Activated CD4-positive, alpha-beta T cell treated with anti-CD3 and anti-CD28 coated beads for 24 hours (primary cell): ENCODE data around the gene ATRNL1.

Source experiments
- DNase-seq, 2 donors: peaks; one replicate each; pipeline ENCODE4 v3.0.0-alpha.2; 2020; ENCODE audit warnings: low read depth in 2 of 2

ATRNL1 gene

GRCh38 chr10:115604627-115605026 is 511.5 kb downstream of the ATRNL1 start:
- no peak for DNase-seq

- no peak for DNase-seq
These were observed 512.9 kb downstream of the ATRNL1 start for GRCh38 chr10:115606086-115606485.

DNA sequence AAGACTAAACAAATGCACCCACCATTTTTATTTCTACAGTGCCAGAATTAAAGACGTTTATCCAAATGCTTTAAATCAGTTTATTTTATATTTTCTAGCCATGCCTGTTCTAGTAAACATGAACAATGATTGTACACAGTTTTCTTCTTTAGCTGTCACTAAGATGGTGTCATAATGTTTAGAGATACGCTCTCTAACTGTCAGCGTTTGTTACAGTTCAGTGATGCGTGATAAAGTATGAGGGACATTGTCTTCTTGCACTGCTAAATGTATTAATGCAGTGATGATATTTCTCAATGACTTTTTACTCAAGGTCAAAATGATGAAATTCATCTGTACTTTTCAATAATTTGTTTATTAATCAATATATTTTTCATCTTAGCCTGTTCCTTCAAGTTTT is 513.6 kb downstream of the ATRNL1 start:
- DNase-seq: no peak

- no peak for DNase-seq
These were observed 531.3 kb downstream of the ATRNL1 start for GRCh38 chr10:115624448-115624847.

DNA sequence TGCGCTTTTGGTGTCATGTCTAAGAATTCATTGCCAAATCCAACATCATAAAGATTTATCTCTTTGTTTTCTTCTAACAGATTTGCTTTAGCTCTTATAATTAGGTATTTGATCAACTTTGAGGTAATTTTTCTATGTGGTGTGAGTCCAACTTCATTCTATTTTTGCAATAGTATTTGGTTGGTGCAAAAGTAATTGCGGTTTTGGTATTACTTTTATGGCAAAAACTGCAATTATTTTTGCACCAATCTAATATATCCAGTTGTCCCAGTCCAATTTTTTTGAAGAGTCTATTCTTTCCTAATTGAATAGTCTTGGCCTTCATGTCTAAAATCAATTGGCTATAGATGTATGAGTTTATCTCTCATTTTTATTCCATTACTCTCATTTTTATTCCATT is 535.5 kb downstream of the ATRNL1 start:
- DNase-seq: no peak

GRCh38 chr10:115638246-115638645 is 545.1 kb downstream of the ATRNL1 start:
- DNase-seq: no peak

DNA sequence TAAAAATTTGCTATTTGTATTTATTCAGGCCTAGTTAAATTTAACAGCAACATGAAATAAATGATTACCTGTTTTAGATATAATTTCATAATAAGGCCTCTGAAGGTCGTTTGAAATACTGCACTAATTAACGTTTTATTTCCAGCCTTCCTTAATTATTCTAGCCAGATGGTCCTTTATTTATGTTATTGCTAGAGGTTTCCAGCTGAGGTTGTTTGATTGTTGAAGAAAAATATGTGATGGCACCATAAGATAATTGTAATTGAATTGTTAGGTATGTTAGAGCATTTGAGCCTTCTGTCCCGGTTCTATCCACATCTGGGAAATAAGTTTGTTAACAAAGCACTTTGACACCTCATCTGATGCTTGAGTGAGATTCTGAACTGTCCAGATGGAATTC is 556.1 kb downstream of the ATRNL1 start:
- DNase-seq: no peak

DNA sequence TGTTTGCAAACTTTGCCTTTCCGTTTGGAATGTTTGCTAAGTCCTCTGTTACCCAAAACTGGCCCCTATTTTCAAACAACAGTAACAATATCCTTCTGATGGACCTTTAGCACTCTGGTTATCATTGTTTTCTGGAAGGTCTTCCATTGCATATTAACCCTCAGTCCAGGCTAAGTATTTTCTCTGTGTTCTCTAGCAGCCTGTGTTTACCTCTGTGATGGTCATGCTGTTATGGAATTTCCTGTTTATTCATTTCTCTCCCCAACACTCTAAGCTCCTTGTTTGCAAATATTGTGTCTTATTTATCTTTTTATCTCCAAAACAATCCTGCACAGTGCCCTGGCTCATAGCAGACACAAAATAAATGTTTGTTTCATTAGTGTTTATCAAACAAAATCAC is 560.3 kb downstream of the ATRNL1 start:
- no peak for DNase-seq

DNA sequence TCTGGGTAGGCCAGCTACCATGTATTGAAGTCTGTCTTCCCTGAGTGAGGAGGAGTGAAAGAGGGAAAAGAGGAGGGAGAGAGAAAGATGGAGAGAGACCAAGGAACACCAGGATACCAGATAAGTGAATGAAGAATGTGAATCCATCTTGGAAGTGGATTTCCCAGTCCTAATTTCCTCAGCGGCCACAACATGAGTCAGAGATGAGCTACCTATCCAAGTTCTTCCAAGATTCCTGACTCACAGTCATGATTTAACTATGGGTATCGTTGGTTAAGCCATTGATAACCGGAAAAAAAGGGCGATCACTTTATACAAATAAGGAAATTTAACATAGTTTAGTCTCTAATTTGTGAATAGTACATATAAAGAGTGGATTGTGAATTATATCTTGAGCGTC is 561.8 kb downstream of the ATRNL1 start:
- no peak for DNase-seq

DNA sequence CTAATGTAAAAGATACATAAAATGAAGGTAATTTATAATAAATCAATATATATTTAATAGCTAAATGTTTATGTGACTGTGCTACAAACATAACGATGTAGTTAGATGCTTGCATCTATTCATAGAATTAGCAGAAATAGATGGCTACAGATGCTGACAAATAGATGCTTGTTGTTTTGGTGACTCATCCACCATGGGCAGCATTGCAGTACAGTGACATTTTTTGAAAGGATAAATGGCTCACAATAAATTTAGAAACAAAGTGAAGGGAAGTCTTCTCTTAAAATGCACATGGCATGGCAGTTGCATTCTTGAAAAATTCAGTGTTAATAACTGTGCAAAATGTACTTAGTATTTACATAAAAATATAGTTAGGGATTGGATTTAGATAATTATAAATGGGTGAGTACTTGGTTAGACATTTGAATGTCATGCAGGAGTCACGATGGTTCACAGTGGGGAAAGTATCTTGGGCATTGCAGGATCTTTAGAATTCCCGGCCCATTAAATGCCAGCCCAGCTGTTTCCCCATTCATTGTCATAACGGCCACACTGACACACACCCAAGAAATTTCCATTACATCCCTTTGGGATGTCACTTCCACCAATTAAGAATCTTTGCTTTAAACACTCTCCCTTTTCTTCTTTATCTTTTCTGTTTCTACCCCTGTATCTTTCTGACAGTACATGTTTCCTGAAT is 564.1 kb downstream of the ATRNL1 start:
- DNase-seq: no peak

DNA sequence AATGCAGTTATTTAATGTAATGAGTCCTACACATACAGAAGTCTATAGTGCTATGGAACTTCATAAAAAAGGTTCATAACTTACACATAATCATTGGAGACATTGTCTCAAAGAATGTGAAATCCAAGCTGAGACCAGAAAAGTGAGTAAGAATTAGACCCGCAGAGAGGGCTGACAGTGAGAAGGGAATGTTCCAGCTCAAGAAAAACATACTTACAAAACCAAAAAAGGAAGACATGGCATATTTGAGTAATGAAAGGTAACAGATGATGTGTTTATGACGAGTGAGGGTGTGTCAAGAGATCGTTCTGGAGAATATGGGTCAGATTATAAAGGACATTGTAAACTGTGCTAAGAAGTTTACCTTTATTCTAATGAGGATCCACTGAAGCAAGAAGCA is 566.5 kb downstream of the ATRNL1 start:
- no peak for DNase-seq

DNA sequence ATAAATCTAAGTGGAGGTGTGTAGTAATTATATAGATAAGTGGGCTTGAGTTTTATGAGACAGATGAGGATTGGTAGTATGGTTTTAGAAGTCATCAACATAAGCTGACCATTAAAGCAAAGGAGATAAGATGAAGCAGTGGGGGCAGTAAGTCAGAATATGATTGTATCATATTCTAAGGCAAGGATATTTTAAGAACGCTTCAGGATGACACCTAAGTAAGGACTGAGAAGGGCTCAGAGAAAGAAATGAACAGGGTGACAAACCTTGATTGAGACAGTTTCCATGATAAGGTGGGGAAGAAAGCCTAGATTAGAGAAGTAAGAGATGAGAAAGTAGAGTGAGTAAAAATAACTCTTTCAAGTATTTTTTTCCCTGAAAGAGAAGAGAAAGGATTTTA is 567.2 kb downstream of the ATRNL1 start:
- DNase-seq: no peak

GRCh38 chr10:115662422-115662821 is 569.3 kb downstream of the ATRNL1 start:
- no peak for DNase-seq

DNA sequence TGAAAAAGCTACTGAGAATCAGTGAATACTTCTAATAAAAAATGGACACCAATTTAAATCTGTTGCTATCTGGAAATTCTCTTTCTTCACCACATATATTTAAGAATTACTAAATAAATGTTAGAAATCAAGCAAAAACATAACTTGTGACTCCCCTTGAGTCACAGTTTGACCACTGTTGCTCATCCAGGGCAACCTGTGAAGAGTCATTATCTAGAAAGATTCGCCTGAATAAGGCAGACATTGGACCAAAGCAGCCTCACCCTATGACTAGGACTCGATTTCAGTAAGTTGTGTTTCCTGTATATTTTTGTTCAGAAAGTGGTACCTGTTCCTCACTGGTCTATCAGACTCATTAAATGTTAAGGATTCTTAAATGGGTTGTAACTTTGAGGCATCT is 572.4 kb downstream of the ATRNL1 start:
- no peak for DNase-seq

DNA sequence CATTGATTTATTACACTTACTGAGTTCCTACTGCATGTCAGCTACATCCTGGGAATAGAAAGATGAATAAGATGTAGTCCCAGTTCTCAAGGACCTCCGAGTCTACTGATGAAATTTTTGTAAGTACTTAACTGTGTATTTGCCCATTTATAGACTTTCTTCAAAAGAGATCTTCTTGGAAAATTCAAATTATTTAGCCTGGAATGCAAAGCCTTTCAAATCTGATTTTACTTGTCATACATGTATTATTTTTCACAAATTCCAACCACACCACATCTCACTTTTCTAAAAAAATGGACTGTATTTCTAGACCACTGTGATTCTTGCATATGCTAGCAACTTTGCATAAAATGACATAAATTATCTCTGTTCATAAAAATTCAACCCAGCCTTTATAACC is 581.3 kb downstream of the ATRNL1 start:
- DNase-seq: no peak

- DNase-seq: no peak
These were observed 603.6 kb downstream of the ATRNL1 start for GRCh38 chr10:115696747-115697146.

- no peak for DNase-seq
These were observed 612.9 kb downstream of the ATRNL1 start for GRCh38 chr10:115706026-115706425.

- no peak for DNase-seq
These were observed 613.4 kb downstream of the ATRNL1 start for GRCh38 chr10:115706488-115707076.

GRCh38 chr10:115710136-115710535 is 617.0 kb downstream of the ATRNL1 start:
- DNase-seq: no peak

DNA sequence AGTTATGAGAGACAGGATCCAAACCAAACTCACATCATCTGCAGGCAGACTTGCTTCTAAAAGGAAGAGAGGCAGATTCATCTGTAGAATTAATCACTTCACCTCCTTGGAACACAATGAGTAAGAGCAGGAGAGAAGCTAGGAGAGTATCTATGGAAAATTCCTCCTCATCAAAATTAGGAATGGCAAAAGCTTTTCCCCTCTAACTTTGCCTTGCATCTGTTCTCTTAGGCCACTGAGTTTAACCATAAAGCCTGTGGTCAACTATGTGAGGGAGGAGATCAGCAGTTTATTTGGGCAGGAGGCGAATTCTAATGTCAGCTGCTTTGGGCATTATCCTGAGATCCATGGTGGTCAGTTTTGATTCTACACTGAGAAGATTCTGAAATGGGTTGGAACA is 618.1 kb downstream of the ATRNL1 start:
- no peak for DNase-seq

DNA sequence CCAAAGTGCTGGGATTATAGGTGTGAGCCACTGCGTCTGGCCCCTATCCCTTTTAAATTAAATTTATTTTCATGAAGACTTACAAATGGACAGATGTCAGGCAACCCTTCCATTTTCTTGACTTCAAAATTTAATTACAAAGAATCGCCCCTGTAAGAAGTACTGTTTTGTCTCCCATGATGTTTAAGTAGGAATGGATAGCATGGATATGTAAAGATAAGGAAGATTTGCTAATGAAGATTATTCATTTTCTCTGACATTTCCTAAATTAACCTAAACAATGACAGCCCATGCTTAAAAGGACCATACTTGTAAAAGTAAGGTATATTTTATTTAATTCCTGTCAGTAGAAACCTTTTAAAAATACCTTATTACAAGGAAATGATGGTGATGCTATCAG is 627.0 kb downstream of the ATRNL1 start:
- DNase-seq: no peak

- DNase-seq: no peak
These were observed 634.0 kb downstream of the ATRNL1 start for GRCh38 chr10:115727129-115727528.

DNA sequence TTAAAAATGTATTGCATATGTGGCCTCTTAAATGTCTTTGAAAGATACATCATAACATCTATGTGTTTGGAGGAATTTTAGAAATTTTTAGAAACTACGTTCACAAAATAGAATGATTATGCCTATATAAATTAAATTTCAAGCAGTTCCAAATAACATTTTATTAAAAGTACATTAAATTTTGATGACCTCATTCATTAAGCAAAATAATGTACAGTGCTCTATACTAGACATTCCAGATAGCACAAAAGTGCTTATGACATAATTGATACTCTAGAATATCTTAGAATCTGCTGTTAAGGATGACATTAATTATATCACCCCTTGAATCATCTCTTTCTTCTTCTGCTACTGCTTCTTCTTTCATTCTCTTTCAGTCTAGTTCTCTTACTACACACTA is 650.9 kb downstream of the ATRNL1 start:
- no peak for DNase-seq

- no peak for DNase-seq
These were observed 652.8 kb downstream of the ATRNL1 start for GRCh38 chr10:115745943-115746342.
